Kidney epithelial cell (primary cell): ENCODE results near the gene RIC3. TPM values are rescaled to one million over a fixed set of nuclear protein-coding genes. Genes with fewer than 3 reads are reported as not detected.
A peak's percentile ranks its signal among the peaks of the same experiment; 100 is the strongest.

Experiments
- DNase-seq: peaks from one replicate; pipeline ENCODE4 v3.0.0-alpha.2; 2010; ENCODE audit warnings: low read depth
- H3K27me3 ChIP-seq: 2 replicates; pipeline ENCODE4 v1.6.0; 2011; ENCODE audit warnings: low read length; ENCODE audit not compliant: control insufficient read depth, insufficient read depth
- H3K36me3 ChIP-seq: 2 replicates; pipeline ENCODE4 v1.5.1; 2011; ENCODE audit warnings: low read length; ENCODE audit not compliant: control insufficient read depth, insufficient read depth
- H3K4me3 ChIP-seq: 2 replicates; pipeline ENCODE4 v1.5.1; 2011; ENCODE audit warnings: low read depth, mild to moderate bottlenecking, control low read depth, low read length
- total RNA-seq: library from RNA; depleted of rRNA; stranded (reverse); fragments of >200 nt; gene quantifications from 2 replicates; pipeline ENCODE4 v1.2.3, GENCODE V29; 2015
- TF ChIP-seq, protein P1 (sequence below): IDR thresholded peaks from 2 replicates; pipeline ENCODE4 v1.5.1; 2011; ENCODE audit warnings: mild to moderate bottlenecking, moderate library complexity, low read length, control low read depth, inconsistent platforms; ENCODE audit not compliant: insufficient read depth, poor library complexity, severe bottlenecking

Gene RIC3
- total RNA-seq, 1 donor from 2014 or later = 19.5 TPM

- Histone ChIP-seq H3K27me3 (peaks cover 4% of the 10 kb centered on the region), H3K36me3 (no peaks in the 10 kb centered on the region), H3K4me3 (no peak overlapping the region)
- no peak for DNase-seq
- TF ChIP-seq, protein P1, sequence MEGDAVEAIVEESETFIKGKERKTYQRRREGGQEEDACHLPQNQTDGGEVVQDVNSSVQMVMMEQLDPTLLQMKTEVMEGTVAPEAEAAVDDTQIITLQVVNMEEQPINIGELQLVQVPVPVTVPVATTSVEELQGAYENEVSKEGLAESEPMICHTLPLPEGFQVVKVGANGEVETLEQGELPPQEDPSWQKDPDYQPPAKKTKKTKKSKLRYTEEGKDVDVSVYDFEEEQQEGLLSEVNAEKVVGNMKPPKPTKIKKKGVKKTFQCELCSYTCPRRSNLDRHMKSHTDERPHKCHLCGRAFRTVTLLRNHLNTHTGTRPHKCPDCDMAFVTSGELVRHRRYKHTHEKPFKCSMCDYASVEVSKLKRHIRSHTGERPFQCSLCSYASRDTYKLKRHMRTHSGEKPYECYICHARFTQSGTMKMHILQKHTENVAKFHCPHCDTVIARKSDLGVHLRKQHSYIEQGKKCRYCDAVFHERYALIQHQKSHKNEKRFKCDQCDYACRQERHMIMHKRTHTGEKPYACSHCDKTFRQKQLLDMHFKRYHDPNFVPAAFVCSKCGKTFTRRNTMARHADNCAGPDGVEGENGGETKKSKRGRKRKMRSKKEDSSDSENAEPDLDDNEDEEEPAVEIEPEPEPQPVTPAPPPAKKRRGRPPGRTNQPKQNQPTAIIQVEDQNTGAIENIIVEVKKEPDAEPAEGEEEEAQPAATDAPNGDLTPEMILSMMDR = no peak
These were observed 24.0 kb upstream of the RIC3 start for GRCh38 chr11:8192896-8193209.

DNA sequence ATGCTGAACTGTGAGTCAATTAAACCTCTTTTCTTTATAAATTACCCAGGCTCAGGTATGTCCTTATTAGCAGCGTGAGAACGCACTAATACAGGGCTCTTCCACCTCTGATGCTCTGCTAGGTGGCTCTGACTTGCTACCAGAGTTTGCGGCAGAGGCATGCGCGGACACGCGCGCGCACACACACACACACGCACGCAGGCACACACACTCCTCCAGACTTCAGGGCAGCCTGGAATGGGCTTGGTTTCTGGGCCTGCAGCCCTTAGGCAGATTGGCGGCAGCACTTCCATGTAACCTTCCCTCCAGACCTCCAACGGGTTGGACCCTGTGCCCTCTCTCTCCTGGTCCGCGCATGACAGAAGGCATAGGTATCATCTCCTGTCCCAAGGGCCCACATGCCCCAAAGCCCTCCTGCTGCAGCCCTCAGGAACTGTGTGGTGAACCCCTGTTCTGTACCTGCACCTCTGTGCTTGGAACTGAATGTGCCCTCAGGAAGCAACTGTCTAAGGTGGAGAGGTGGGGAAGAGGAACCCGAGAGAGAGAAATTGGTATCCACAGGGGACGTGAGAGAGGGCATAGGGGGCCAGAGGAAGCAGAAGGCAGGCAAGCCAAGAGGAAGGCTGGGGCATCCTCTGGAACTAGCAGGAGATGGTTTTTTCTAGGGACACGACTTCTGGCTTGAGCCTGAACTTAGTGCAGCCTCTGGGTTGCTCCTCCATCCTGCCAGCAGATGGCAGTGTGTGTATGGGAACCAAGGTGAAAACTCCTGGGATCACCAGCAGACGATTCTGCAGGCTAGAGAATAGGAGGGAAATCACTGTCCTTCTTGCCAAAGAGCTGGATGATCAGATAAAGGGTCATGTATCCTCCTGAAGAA is 23.4 kb upstream of the RIC3 start:
- Histone ChIP-seq H3K4me3 (no peak overlapping the region), H3K36me3 (no peaks in the 10 kb centered on the region), H3K27me3 (peaks cover 4% of the 10 kb centered on the region)
- peak; percentile 14 for DNase-seq
- TF ChIP-seq, protein P1 = peak; percentile 93

GRCh38 chr11:8190431-8190830 is 21.6 kb upstream of the RIC3 start:
- TF ChIP-seq, protein P1 = no peak
- Histone ChIP-seq H3K4me3 (no peak overlapping the region), H3K36me3 (no peaks in the 10 kb centered on the region), H3K27me3 (peaks cover 3% of the 10 kb centered on the region)
- DNase-seq = no peak

DNA sequence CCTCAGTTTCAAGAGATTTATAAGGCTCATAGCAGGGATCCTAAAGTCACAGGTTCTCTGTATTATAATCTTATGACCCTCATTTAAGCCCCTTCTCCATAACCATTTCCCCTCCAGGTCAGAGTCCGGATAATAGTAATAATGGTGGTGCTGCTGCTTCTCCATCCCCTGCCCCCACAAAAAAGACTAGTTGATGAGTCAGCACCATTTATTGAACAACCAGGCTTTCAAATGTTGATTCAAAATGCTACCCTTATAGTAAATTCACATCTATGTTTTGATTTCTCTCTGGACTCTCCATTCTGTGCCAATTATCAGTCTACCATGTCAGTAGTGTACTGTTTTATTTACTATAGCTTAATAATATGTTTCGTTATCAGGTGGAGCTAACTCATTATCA is 17.6 kb upstream of the RIC3 start:
- H3K36me3 ChIP-seq = no peaks in the 10 kb centered on the region
- TF ChIP-seq, protein P1 = no peak
- H3K27me3 ChIP-seq = no peaks in the 10 kb centered on the region
- no peak for DNase-seq
- H3K4me3 ChIP-seq = no peak overlapping the region

GRCh38 chr11:8183111-8183510 is 14.3 kb upstream of the RIC3 start:
- H3K27me3 ChIP-seq = no peaks in the 10 kb centered on the region
- H3K4me3 ChIP-seq = no peak overlapping the region
- TF ChIP-seq, protein P1 = no peak
- no peaks in the 10 kb centered on the region for H3K36me3 ChIP-seq
- no peak for DNase-seq

- H3K27me3 ChIP-seq = peaks cover 4% of the 10 kb centered on the region
- TF ChIP-seq, protein P1 = no peak
- no peak overlapping the region for H3K4me3 ChIP-seq
- DNase-seq = no peak
- no peaks in the 10 kb centered on the region for H3K36me3 ChIP-seq
These were observed 11.6 kb upstream of the RIC3 start for GRCh38 chr11:8180469-8180868.
